ENCODE measurements around the gene NUBPL. TPM values are rescaled to one million over a fixed set of nuclear protein-coding genes. Genes with fewer than 3 reads are reported as not detected.
"Not testable (repeated sequence)": the region's sequence is repeated elsewhere in the genome, so short reads cannot be mapped to it uniquely, and the experiment has no call there.

Gene NUBPL
- polyA plus RNA-seq, 2 of the 4 experiments (the other 2 are of a cell fraction) = 7.6 to 14.1 TPM

DNA sequence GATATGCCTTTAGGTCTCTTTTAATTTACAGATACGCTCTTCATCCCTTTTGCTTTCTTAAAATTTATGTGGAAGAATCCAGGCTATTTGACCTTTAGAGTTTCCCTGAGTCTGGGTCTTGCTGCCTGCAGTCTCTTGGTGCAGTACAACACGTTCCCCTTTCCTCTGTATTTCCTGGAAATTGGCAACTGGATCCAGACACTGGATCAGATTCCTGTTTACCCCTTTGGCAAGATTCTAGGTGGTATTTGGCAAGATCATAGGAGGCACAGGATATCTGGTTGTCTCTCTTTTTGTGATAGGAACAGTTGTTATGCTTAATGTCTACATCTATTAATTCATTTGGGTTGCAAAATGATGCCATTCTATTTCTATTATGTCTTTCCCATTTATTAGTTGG, 328.1 kb downstream of the NUBPL start:
- no peak for TF ChIP-seq CBX2 (IDR thresholded peaks at IDR 0.05; ENCODE audit: borderline replicate concordance, low read depth)
- TF ChIP-seq, protein P1, sequence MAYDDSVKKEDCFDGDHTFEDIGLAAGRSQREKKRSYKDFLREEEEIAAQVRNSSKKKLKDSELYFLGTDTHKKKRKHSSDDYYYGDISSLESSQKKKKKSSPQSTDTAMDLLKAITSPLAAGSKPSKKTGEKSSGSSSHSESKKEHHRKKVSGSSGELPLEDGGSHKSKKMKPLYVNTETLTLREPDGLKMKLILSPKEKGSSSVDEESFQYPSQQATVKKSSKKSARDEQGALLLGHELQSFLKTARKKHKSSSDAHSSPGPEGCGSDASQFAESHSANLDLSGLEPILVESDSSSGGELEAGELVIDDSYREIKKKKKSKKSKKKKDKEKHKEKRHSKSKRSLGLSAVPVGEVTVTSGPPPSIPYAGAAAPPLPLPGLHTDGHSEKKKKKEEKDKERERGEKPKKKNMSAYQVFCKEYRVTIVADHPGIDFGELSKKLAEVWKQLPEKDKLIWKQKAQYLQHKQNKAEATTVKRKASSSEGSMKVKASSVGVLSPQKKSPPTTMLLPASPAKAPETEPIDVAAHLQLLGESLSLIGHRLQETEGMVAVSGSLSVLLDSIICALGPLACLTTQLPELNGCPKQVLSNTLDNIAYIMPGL (CRISPR knock-in tag; IDR thresholded peaks at IDR 0.05; ENCODE audit: borderline replicate concordance) = no peak
- TF ChIP-seq PHF8 (IDR thresholded peaks at IDR 0.05; ENCODE audit: borderline replicate concordance, low read depth) = no peak
- no peak for TF ChIP-seq RFX5 (IDR thresholded peaks at IDR 0.05)
- no peak for TF ChIP-seq TFCP2L1 (CRISPR knock-in tag; IDR thresholded peaks at IDR 0.05)
- TF ChIP-seq, protein P2, sequence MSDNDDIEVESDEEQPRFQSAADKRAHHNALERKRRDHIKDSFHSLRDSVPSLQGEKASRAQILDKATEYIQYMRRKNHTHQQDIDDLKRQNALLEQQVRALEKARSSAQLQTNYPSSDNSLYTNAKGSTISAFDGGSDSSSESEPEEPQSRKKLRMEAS (IDR thresholded peaks at IDR 0.05) = no peak
- no peak for TF ChIP-seq RNF2 (IDR thresholded peaks at IDR 0.05; ENCODE audit: borderline replicate concordance, low read depth)
- no peak for TF ChIP-seq FOSL2 (IDR thresholded peaks at IDR 0.05)
- no peak for TF ChIP-seq FOSL2 (CRISPR knock-in tag; IDR thresholded peaks at IDR 0.05)
- TF ChIP-seq, protein P3, sequence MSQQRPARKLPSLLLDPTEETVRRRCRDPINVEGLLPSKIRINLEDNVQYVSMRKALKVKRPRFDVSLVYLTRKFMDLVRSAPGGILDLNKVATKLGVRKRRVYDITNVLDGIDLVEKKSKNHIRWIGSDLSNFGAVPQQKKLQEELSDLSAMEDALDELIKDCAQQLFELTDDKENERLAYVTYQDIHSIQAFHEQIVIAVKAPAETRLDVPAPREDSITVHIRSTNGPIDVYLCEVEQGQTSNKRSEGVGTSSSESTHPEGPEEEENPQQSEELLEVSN (IDR thresholded peaks at IDR 0.05; ENCODE audit: borderline replicate concordance, low read depth) = no peak
- TF ChIP-seq HOXB13 (CRISPR knock-in tag; IDR thresholded peaks at IDR 0.05; ENCODE audit: low read depth) = no peak
- TF ChIP-seq MAFK (IDR thresholded peaks at IDR 0.05; ENCODE audit: partially characterized antibody) = no peak
- TF ChIP-seq ZSCAN20 (CRISPR knock-in tag; IDR thresholded peaks at IDR 0.05) = no peak
- ChIA-PET POLR2A (no interaction called here), CTCF (no interaction called here)
- ATAC-seq (no peak), FAIRE-seq (no peak), DNase-seq (ENCODE audit: low read depth in 1 of 2, low spot score in 1 of 2) (no peak)
- WGBS (ENCODE audit: missing lambda C conversion rate) = 56% methylated on average over 2 of the region's 2 CpGs
- H3K4me2 ChIP-seq = no peak overlapping the region
- H3K9me3 ChIP-seq = no peaks in the 10 kb centered on the region
- H3K4me1 ChIP-seq = no peaks in the 10 kb centered on the region; the same call in 2 of the 3 replicates
- H3K4me3 ChIP-seq = no peak overlapping the region
- H3K27ac ChIP-seq = no peak overlapping the region

DNA sequence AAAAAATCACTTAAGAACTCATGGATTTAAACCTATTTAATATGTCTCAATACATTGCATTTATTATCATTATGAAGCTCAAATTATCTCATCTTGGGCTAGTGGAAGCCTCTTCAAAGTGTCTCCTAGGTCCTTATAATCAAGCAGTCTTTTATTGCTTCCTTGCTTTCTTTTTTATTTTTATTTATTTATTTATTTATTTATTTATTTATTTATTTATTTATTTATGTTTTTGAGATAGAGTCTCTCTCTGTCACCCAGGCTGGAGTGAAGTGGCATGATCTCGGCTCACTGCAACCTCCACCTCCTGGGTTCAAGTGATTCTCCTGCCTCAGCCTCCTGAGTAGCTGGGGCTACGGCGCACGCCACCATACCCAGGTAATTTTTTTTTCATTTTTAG, 329.0 kb downstream of the NUBPL start:
- TF ChIP-seq ZC3H11A (IDR thresholded peaks at IDR 0.05) = 0 out of 2 replicates have a peak, but pooled peaks have one; percentile 8
- POLR2A ChIA-PET; H3K9me3 ChIP-seq; H3K4me2 ChIP-seq; FAIRE-seq; H3K27ac ChIP-seq; H3K4me1 ChIP-seq; CTCF ChIA-PET; H3K4me3 ChIP-seq; ATAC-seq; DNase-seq (ENCODE audit: low read depth in 1 of 2, low spot score in 1 of 2): not testable (repeated sequence)
- 88% methylated on average over 4 of the region's 4 CpGs for WGBS (ENCODE audit: missing lambda C conversion rate)

DNA sequence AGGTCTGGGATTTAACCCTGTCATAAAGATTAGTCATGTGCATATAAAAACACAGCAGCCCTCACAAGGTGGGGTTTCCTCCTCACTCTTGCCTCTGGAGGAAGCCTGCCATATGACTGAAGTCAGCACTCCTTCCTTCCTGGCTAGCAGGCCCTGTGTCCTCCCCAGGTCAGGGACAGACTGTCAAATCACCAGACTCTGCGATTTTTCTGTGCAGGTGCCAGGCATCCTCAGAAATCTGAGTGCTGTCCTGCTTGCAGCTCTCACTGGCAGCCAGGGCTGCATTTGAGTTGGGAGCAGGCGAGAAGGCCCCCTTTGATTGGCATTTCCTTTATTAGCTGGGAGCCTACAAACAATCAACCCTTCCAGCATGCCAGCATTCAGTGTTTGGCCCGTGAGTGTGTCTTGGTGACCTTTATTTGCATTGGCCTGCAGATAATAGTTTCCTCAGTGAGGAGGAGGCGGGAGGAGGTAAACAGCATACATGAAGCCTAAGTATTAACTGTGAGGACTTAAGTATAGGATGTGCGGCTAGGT, 332.1 kb downstream of the NUBPL start:
- ChIA-PET CTCF (no interaction called here), POLR2A (no interaction called here)
- TF ChIP-seq HOXB13 (CRISPR knock-in tag; IDR thresholded peaks at IDR 0.05; ENCODE audit: low read depth) (no peak), ZNF302 (CRISPR knock-in tag; IDR thresholded peaks at IDR 0.05) (no peak), MYC (IDR thresholded peaks at IDR 0.05; ENCODE audit: borderline replicate concordance, low read length) (no peak), HDAC2 (IDR thresholded peaks at IDR 0.05) (no peak), FOSB (CRISPR knock-in tag; IDR thresholded peaks at IDR 0.05) (no peak), TP53 (CRISPR knock-in tag; IDR thresholded peaks at IDR 0.05) (no peak), NFE2L2 (conservative IDR thresholded peaks at IDR 0.05; ENCODE audit: low read length) (no peak), KDM5A (IDR thresholded peaks at IDR 0.05) (no peak), JUN (IDR thresholded peaks at IDR 0.05) (no peak), HOXB5 (CRISPR knock-in tag; IDR thresholded peaks at IDR 0.05) (no peak), NPAS2 (CRISPR knock-in tag; IDR thresholded peaks at IDR 0.05; ENCODE audit: borderline replicate concordance) (no peak), PHF8 (IDR thresholded peaks at IDR 0.05; ENCODE audit: borderline replicate concordance, low read depth) (no peak), HEYL (CRISPR knock-in tag; IDR thresholded peaks at IDR 0.05) (no peak)
- TF ChIP-seq, protein P4, sequence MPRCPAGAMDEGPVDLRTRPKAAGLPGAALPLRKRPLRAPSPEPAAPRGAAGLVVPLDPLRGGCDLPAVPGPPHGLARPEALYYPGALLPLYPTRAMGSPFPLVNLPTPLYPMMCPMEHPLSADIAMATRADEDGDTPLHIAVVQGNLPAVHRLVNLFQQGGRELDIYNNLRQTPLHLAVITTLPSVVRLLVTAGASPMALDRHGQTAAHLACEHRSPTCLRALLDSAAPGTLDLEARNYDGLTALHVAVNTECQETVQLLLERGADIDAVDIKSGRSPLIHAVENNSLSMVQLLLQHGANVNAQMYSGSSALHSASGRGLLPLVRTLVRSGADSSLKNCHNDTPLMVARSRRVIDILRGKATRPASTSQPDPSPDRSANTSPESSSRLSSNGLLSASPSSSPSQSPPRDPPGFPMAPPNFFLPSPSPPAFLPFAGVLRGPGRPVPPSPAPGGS (IDR thresholded peaks at IDR 0.05) = no peak
- TF ChIP-seq, protein P5, sequence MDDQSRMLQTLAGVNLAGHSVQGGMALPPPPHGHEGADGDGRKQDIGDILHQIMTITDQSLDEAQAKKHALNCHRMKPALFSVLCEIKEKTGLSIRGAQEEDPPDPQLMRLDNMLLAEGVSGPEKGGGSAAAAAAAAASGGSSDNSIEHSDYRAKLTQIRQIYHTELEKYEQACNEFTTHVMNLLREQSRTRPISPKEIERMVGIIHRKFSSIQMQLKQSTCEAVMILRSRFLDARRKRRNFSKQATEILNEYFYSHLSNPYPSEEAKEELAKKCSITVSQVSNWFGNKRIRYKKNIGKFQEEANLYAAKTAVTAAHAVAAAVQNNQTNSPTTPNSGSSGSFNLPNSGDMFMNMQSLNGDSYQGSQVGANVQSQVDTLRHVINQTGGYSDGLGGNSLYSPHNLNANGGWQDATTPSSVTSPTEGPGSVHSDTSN (IDR thresholded peaks at IDR 0.05) = no peak
- TF ChIP-seq, protein P6, sequence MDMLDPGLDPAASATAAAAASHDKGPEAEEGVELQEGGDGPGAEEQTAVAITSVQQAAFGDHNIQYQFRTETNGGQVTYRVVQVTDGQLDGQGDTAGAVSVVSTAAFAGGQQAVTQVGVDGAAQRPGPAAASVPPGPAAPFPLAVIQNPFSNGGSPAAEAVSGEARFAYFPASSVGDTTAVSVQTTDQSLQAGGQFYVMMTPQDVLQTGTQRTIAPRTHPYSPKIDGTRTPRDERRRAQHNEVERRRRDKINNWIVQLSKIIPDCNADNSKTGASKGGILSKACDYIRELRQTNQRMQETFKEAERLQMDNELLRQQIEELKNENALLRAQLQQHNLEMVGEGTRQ (IDR thresholded peaks at IDR 0.05) = no peak
- H3K4me2 ChIP-seq = no peak overlapping the region
- FAIRE-seq = no peak
- no peaks in the 10 kb centered on the region for H3K9me3 ChIP-seq
- 79% methylated on average over 5 of the region's 5 CpGs for WGBS (ENCODE audit: missing lambda C conversion rate)
- ATAC-seq = no peak
- no peak for DNase-seq (ENCODE audit: low read depth in 1 of 2, low spot score in 1 of 2)
- H3K27ac ChIP-seq = no peak overlapping the region
- no peak overlapping the region for H3K4me3 ChIP-seq
- 0 out of 3 replicates have a peak, but pooled peaks cover 5% of the 10 kb centered on the region for H3K4me1 ChIP-seq

Data from A549 (cell line).